ENCODE measurements around the gene ZNF536. TPM values are rescaled to one million over a fixed set of nuclear protein-coding genes. Genes with fewer than 3 reads are reported as not detected.

Gene ZNF536
- total and polyA plus RNA-seq, 2 donors (not counting 3 experiments of a cell fraction or from before 2014, with no cell fraction given) = not detected

GRCh38 chr19:30375553-30376031 lies 3.4 kb downstream of the ZNF536 start:
- Histone ChIP-seq H3K9me3 (replicated peaks; ENCODE audit: control insufficient read depth, insufficient read depth, low read length) (no peaks in the 10 kb centered on the region), H4K20me1 (replicated peaks; ENCODE audit: control insufficient read depth, extremely low read depth, insufficient read depth, low read length) (no peaks in the 10 kb centered on the region), H3K4me1 (ENCODE audit: control insufficient read depth, extremely low read depth, insufficient read depth, low read length) (no peaks in the 10 kb centered on the region), H3K9ac (replicated peaks; ENCODE audit: extremely low read depth, insufficient read depth, low read length) (no peak overlapping the region), H3K4me3 (replicated peaks in 1 of 3; ENCODE audit: insufficient read depth in 1 of 3, low read depth in 1 of 3, low read length in 3 of 3) (no peak overlapping the region), H3K4me2 (ENCODE audit: insufficient read depth, low read length) (no peak overlapping the region), H3K9me1 (replicated peaks; ENCODE audit: control insufficient read depth, extremely low read depth, insufficient read depth, low read length) (no peaks in the 10 kb centered on the region), H3K36me3 (ENCODE audit: control insufficient read depth in 2 of 2, extremely low read depth in 1 of 2, insufficient read depth in 2 of 2, low read length in 2 of 2) (no peaks in the 10 kb centered on the region), H3K79me2 (ENCODE audit: control insufficient read depth, insufficient read depth, low read length) (no peaks in the 10 kb centered on the region), H3K27me3 (ENCODE audit: control insufficient read depth in 2 of 2, insufficient read depth in 2 of 2, low read length in 2 of 2) (no peaks in the 10 kb centered on the region), H2AFZ (ENCODE audit: low read depth, low read length) (no peak overlapping the region), H3K27ac (ENCODE audit: insufficient read depth, low read depth, low read length) (no peak overlapping the region)
- intact Hi-C loops (cut with micrococcal nuclease) = no loop called here
- no peak for FAIRE-seq
- dilution Hi-C loops (cut with MboI; ENCODE audit: extremely low pct_ligation_motif_present, low sequenced_read_pairs) = no loop called here
- DNase-seq (ENCODE audit: low read depth, low spot score) = no peak
- ChIA-PET CTCF (no interaction called here), POLR2A (no interaction called here)
- TF ChIP-seq EZH2 (IDR thresholded peaks at IDR 0.05; ENCODE audit: borderline replicate concordance, low read depth, low read length, severe bottlenecking) (no peak), JUN (IDR thresholded peaks at IDR 0.05; ENCODE audit: borderline replicate concordance, insufficient read depth, insufficient read length, low read depth) (no peak), POLR2A (IDR thresholded peaks at IDR 0.05; ENCODE audit: low read depth, low read length) (no peak), POLR2AphosphoS5 (IDR thresholded peaks at IDR 0.05; ENCODE audit: insufficient read depth, low read depth, low read length) (no peak), MAX (IDR thresholded peaks at IDR 0.05; ENCODE audit: insufficient read depth, insufficient read length) (no peak), CTCF (IDR thresholded peaks at IDR 0.05; ENCODE audit: extremely low read depth in 1 of 2, insufficient read depth in 1 of 2, low read depth in 1 of 2, low read length in 2 of 2) (no peak), MYC (IDR thresholded peaks at IDR 0.05; ENCODE audit: low read depth, low read length) (no peak), GATA2 (IDR thresholded peaks at IDR 0.05; ENCODE audit: insufficient read depth, insufficient read length, low read depth, low read length) (no peak), FOS (IDR thresholded peaks at IDR 0.05; ENCODE audit: borderline replicate concordance, insufficient read depth, low read length) (no peak)
- no TSS peak for BruUV-seq (replicated peaks)
